HG02759 (cell line): ENCODE results near the gene C19orf85.
"Not testable (repeated sequence)": the region's sequence is repeated elsewhere in the genome, so short reads cannot be mapped to it uniquely, and the experiment has no call there.

Experiments used
- ATAC-seq: cut with Tn5 transposase; IDR thresholded peaks from one replicate; pipeline ENCODE4 v1.9.1; 2021; ENCODE audit warnings: mild to moderate bottlenecking, moderate library complexity; ENCODE audit not compliant: unreplicated experiment

Gene C19orf85

GRCh38 chr19:55459950-55460657, 4.4 kb downstream of the C19orf85 start:
- no peak for ATAC-seq

GRCh38 chr19:55459551-55459949, 5.0 kb downstream of the C19orf85 start:
- ATAC-seq, result no peak

GRCh38 chr19:55457683-55458457, 6.7 kb downstream of the C19orf85 start:
- no peak for ATAC-seq

DNA sequence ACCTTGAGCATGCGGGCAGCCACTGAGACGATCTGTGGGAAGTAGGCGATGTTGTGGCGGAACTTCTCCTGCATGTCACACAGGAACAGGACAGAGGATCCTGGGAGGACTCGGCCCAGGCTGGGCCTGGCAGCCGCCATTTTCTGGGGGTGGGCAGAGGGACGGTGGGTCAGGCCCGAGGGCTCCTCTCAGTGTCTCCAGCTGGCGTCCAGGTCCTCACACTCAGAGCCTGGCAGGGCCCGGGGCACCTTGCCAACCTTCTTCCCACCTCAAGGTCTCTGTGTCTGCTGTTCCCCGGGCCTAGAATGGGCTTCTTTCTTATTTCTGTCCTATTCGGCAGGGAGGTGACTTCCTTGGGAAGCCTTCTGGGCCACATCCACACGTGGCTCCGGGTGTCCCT, 8.2 kb downstream of the C19orf85 start:
- ATAC-seq, result no peak

DNA sequence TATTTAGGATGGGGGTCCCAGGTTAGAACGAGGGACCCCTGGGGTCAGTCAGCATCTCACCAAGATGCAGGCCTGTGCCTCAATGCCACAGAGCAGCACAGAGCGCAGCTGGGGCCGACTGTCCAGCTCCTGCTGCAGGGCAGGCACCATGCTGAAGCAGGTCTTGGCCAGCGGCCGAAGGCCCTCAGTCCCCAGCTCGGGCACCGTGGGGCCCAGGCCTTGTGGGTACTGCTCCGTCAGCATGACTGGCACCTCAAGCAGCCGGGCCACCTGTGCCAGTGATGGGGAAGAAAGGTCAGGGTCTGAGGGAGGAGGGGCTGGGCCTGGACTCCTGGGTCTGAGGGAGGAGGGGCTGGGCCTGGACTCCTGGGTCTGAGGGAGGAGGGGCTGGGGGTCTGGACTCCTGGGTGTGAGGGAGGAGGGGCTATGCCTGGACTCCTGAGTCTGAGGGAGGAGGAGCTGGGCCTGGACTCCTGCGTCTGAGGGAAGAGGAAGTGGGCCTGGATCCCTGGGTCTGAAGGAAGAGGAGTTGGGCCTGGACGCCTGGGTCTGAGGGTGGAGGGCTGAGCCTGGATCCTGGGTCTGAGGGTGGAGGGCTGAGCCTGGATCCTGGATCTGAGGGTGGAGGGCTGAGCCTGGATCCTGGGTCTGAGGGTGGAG, 8.8 kb downstream of the C19orf85 start:
- ATAC-seq, result no peak

GRCh38 chr19:55454787-55455243, 9.7 kb downstream of the C19orf85 start:
- ATAC-seq, result no peak

GRCh38 chr19:55453511-55454260, 10.9 kb downstream of the C19orf85 start:
- ATAC-seq, result no peak

- no peak for ATAC-seq
These were observed 11.7 kb downstream of the C19orf85 start for GRCh38 chr19:55452749-55453346.

- ATAC-seq, result no peak
These were observed 12.4 kb downstream of the C19orf85 start for GRCh38 chr19:55451965-55452748.

GRCh38 chr19:55451163-55451964, 13.2 kb downstream of the C19orf85 start:
- ATAC-seq, result no peak

DNA sequence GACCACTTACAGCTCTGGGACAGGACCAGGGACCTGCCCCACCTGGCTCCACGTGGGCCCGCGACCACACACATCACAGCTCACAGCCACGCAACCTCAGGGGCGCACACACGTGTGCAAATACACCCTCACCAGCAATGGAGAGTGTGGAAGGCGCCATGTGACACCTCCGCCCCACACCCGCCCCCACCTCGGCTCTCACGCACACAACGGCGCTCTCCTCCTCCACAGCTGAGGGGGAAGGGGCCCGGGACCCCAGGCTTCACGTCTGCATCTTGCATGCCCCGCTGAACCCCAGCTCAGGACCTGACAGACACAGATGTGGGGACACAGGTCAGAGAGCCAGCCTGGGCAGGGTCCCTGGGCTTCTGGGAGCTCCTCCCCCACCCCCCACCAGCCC, 15.1 kb downstream of the C19orf85 start:
- ATAC-seq, result no peak

GRCh38 chr19:55448175-55448490, 16.4 kb downstream of the C19orf85 start:
- not testable (repeated sequence) for ATAC-seq

DNA sequence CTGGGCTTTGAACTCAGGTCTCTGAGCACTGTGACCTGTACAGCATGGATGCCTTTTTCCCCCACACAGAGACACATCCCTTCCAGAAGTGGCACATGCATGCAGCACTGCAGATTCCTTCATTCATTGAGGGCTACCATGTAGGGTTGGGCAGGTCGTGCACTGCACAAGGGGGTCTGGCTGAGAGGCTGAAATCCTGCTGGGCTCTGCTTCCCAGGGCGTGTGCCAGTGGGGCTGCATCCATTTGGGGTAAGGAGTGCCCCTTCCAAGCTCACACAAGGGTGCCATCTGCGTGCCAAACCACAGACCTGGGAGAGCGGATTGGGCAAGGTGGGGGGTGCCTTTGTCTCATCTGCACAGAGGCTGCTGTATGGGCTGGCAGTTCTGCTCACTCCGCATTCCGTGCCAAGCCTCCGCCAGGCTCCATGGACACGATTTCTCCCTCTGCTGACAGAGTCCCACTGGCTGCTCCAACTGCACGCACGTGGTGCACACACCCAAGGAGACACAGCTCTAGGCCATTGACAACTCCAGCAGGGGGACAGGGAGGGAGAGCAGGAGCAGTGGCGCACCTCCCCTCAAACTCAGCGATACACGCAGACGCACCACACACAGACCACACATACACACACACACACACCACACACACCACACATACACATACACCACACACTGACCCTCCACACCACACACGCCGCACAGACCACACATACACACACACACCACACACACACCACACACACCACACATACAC, 17.0 kb downstream of the C19orf85 start:
- ATAC-seq, result no peak

DNA sequence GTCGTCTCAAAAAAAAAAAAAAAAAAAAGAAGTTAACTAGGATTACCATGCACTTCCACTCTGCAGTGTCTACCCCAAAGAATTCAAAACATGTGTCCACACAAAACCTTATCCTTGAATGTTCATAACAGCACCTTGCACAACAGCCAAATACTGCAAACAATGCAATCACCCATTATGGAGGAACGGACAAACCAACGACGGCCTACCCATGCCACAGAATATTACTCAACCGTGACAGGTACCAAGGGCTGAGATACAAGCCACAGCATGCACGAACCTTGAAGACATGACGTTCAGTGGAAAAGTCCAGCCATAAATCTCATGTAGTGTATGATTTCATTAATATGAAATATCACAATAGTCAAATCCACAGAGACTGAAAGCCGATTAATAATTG, 18.5 kb downstream of the C19orf85 start:
- no peak for ATAC-seq

GRCh38 chr19:55444646-55445045, 19.9 kb downstream of the C19orf85 start:
- no peak for ATAC-seq

- ATAC-seq, result no peak
These were observed 20.6 kb downstream of the C19orf85 start for GRCh38 chr19:55443824-55444480.

DNA sequence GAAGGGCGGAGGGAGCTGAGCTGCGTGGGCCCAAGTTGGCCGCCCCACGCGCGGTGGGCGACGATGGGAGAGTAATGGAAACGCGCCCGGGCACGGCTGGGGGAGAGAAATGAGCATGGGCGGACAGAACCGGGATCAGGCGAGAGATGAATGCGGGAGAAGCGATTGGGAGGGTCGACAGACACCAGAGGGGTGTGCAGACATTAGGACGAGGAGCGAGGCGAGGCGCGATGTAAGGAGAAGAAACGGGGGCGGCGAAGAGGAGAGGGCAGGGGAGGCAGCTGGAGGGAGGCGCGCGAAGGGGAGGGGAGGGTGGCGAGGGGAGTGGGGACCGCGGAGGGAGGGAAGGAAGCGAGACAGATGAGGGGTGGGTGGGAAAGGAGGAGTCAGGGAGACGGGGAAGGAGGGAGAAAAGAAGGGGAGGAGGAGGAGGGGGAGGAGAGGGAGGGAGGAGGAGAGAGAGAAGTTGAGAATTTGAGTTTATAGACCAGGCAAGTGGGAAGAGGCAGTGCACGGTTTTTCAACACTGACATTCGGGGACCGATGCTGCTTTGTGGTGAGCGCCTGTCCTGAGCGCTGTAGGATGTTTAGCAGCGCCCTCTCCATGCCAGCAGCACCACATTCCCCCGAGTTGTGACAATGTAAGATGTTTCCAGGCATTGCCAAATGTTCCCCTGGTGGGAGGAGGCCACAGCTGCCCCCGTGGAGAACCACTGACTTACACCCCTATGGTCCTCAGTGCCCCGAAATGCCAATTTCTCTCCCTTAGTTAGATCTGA, 21.3 kb downstream of the C19orf85 start, which contains the start of gene SHISA7:
Gene SHISA7, minus strand, starts transcription at position 256 of the 779 bp plus-strand sequence. CDS start 437 bp downstream, outside the sequence.
- ATAC-seq, result no peak
